HG03066 (cell line): ENCODE results near the gene ATOH1.

Experiments
- ATAC-seq: cut with Tn5 transposase; IDR thresholded peaks from one replicate; pipeline ENCODE4 v1.9.1; 2021; ENCODE audit warnings: low read depth; ENCODE audit not compliant: unreplicated experiment

The ATOH1 gene, protein sequence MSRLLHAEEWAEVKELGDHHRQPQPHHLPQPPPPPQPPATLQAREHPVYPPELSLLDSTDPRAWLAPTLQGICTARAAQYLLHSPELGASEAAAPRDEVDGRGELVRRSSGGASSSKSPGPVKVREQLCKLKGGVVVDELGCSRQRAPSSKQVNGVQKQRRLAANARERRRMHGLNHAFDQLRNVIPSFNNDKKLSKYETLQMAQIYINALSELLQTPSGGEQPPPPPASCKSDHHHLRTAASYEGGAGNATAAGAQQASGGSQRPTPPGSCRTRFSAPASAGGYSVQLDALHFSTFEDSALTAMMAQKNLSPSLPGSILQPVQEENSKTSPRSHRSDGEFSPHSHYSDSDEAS

DNA sequence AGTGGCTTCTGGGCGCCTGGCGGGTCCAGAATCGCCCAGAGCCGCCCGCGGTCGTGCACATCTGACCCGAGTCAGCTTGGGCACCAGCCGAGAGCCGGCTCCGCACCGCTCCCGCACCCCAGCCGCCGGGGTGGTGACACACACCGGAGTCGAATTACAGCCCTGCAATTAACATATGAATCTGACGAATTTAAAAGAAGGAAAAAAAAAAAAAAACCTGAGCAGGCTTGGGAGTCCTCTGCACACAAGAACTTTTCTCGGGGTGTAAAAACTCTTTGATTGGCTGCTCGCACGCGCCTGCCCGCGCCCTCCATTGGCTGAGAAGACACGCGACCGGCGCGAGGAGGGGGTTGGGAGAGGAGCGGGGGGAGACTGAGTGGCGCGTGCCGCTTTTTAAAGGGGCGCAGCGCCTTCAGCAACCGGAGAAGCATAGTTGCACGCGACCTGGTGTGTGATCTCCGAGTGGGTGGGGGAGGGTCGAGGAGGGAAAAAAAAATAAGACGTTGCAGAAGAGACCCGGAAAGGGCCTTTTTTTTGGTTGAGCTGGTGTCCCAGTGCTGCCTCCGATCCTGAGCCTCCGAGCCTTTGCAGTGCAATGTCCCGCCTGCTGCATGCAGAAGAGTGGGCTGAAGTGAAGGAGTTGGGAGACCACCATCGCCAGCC lies at the start of gene ATOH1:
Gene ATOH1 (plus strand): TSS at position 422 of the 663 bp plus-strand sequence. CDS start 174 bp downstream, at position 596.
- no peak for ATAC-seq

DNA sequence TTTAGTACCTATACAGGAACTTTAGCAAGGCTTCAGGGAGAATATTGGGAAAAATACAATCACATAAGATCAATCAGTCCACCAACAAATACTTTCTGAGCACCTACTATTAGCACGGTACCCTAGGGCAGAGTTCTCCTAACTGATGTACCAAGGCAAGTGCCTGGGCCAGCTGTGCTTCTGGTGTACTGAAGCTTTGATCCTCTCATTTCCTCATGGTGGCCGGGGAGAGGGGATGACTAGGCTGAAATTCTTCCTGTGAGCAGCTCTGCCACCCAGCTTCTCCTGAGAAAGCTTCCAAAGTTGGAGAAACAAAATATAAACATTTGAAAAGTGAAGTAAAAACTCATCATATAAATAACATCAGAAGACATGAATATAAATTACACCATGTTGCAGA lies 49.3 kb upstream of the ATOH1 start:
- ATAC-seq, result no peak

DNA sequence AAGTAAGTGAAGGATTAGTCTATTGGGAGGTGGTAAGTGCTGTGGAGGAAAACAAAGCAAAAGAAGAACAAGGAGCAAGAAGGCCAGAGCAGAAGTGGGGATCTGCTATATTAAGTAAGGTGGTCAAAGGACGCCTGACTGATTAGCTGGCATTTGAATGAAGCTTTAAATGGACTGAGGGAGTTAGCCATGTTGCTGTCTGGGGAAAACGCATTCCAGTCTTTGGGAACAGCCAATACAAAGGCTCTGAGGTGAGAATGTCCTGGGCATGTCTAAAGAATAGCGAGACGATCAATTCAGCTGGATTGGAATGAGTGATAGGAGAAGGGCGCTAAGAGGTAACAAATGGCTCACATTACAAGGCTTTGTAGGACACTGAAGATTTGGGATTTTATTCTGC lies 48.5 kb upstream of the ATOH1 start:
- no peak for ATAC-seq

DNA sequence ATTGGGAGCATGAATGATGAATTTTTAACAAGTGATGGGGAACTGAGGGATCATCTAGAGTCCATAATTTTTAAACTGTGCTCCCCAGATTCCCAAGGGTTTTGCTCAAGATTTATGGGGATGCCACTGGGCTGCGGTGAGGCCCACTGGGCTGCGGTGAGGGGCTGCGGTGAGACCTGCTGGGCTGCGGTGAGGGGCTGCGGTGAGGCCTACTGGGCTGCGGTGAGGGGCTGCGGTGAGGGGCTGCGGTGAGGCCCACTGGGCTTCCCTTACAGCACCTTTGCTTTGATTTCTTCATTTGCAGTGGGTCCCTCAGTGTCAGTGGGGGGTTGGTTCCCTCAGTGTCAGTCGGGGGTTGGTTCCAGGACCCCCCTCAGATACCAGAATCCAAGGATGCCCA lies 47.4 kb upstream of the ATOH1 start:
- ATAC-seq, result no peak

DNA sequence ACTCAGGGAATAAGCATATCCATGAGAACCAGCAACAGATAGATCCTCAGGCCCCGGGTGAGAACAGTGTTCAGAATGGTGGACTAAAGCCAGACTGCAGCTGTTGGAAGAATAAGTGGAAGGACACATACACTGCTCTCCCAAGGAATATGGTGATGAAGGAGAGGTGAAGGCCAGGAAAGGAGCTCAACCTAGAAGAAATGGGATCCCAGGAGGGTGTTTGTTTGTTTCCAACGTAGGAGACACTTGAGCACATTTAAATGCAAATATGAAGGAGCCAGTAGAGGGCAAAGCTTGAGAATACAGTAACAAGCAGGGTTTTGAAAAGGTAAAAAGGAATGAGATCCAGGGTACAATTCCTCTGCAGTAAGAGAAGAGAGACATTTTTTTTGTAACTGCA lies 42.4 kb upstream of the ATOH1 start:
- ATAC-seq, result no peak

DNA sequence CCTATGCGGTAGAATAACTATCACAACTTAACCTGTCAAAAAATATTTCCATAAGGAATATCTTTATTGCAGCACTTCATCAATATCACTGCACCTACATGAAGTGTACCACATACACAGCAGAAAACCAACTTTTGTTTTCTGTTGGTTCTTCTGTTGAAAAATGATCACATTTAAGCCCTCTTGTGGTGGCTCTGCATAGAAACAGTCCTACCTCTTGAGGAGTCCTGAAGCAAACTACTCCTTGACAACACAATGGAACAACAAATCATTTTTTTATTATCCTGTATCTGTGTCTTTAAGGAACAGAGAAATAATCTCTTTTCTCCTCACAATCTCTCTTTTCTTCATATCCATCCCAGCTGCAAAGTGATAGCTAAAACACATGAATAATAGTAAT lies 39.8 kb upstream of the ATOH1 start:
- ATAC-seq, result no peak

DNA sequence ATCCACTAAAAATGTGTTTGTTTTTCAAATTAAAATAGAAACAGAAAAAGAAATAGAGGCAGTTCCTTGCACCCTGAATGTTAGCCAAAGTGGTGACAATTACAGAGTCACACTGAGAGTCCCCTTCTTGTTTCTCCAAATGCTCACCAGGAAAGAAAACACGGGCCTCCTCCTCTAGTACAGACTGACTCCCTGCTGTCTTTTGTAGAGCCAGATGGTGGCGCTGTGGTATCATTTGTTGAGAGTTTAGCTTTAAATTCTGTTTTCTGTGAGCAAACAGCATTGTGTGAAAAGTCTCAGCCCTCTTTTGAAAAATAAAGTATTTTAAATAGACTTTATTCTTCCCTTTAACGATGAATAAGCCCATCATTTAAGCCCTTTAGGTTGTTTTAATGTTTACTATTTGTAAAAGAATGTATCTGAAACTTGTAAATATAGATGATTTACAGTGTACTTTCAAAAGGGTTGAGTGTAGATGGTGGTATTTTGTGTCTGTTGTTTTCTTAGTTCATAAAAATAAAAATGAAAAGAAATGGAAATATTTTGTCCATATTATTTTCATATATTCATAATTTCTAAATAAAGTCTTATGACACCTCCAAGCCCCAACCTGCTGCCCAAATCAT lies 36.9 kb upstream of the ATOH1 start:
- peak; percentile 85 for ATAC-seq

DNA sequence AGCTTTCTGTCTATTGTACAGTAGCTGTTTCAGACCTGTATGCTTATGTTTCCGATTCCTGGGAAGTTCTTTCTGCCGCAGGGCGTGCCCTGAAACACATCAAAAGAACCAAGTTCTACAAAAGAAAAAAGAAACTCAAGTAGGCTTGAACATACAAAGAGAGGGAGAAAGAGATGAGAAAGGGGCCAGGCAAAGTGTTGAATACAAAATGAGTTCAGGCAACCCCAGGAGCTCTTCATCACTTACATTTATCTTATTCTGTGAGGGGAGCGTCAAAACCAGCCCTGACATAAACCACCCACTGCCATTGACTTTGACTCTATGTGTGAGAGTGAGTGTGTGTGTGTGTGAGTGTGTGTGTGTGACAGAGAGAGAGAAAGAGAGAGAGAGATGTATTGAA lies 26.5 kb upstream of the ATOH1 start:
- ATAC-seq, result no peak

DNA sequence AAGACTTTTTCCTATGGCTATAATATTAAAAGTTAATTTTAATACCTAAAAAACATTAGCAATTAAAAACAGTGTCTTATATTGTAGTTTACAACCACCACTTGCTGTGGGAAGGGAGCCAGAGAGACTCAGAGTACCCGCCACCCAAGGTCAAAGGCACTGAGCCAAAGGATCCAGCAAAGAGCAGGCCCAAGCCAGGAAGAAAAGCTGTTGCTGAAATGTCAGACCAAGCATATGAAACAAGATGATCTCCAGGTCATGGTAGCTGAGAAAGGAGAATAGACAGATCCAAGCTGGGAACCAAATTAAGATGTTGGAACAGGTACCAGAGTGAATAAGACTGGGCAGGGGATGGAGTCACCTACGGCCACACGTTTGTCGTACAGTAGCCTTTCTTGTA lies 18.8 kb upstream of the ATOH1 start:
- ATAC-seq, result no peak

DNA sequence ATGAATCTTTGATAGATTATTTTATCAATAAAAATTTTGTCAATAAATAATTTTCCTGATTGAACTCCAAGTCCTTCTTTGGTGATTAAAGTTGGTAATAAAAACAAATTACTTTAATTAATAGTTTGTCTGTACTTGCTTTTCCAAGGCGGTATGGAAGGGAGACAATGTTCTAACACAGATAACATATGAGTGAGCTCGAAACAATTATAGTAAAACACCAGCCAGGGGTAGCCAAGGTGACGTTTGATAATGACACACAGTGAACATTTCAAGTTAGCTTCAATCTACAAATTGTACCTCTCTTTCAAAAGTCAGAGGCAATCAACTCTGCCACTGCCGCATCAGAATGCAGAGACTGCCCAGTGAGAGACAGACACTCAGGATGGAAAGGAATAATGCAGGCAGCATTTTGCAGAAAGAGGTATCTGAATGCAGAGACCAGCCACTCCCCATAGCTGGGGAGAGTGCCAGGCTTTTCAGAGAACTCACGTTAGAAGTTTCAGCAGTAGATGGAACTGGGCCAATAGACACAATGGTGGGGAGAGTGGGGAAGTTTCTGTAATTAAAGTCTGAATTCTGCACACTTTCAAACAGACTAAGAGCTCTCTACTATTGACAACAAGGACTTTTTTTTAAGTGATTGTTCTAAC lies 18.1 kb upstream of the ATOH1 start:
- ATAC-seq, result no peak

DNA sequence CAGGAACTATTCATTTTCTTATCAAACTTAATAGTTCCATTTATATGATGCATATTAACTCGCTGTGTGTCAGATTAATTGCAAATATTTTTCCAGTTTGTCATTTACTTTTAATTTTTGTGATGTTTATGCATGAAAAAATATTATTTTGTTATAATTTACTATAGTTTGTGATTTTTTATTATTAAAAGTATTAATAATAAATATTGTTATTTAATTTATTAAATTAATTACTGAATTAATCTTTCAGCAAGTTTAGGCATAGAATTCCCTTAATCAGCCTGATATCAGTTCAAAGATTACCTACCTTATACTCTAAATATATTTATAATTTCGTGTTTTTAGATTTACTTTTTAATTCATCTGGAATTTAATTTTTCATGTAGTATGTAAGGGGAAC lies 15.5 kb upstream of the ATOH1 start:
- ATAC-seq, result no peak

DNA sequence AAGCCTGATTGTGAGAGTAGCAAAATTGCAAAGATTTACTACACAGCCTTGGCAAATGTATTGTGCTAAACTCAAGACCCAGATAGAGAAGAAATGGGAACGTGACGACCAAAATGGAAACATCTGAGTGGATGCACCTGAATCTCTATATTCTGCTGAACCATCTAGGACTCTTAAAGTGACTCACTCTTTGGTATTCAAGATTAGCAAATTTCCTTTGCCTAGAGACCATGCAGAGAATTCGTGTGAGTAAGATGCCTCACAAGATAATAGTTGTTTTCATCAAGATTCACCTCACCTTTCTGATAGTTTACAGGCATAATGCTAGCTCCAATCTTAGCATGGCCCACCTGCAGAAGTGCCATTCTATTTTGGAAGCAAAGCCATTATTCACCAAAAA lies 14.4 kb upstream of the ATOH1 start:
- no peak for ATAC-seq

DNA sequence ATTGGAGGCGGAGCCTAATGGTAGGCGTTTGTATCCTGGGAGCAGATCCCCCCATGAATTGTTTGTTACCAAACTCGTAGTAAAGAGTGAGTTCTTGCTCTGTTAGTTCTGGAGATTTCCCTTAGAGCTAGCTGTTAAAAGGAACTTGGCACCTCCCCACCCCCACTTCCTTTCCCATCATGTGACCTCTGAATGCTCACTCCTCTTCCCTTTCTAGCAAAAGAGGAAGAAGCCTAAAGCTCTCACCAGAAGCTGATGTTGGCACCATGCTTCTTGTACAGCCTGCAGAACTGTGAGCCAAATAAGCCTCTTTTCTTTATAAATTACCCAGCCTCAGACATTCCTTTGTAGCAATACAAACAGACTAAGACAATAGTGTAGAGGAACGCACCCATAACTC lies 13.8 kb upstream of the ATOH1 start:
- no peak for ATAC-seq

DNA sequence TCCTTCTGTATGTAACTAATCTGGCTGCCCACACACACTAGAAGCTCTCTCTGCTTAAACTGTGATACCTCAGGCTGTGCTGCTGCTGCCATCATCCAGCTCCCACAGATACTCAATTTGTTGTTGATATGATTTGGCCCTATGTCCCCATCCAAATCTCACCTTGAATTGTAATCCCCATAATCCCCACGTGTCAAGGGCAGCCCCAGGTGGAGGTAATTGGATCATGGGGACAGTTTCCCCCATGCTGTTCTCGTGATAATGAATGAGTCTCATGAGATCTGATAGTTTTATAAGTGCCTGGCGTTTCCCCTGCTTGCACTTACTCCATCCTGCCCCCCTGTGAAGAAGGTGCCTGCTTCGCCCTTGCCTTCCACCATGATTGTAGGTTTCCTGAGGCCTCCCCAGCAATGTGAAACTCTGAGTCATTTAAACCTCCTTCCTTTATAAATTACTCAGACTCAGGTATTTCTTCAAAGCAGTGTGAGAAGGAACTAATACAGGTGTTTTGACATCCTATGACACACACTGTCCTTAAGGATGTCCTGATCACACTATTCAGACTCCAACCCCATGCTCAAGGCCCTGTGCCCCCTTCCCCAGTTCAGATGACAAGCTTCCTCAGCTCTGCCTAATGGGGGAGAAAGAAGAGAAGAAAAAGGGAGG lies 2.9 kb upstream of the ATOH1 start:
- no peak for ATAC-seq

DNA sequence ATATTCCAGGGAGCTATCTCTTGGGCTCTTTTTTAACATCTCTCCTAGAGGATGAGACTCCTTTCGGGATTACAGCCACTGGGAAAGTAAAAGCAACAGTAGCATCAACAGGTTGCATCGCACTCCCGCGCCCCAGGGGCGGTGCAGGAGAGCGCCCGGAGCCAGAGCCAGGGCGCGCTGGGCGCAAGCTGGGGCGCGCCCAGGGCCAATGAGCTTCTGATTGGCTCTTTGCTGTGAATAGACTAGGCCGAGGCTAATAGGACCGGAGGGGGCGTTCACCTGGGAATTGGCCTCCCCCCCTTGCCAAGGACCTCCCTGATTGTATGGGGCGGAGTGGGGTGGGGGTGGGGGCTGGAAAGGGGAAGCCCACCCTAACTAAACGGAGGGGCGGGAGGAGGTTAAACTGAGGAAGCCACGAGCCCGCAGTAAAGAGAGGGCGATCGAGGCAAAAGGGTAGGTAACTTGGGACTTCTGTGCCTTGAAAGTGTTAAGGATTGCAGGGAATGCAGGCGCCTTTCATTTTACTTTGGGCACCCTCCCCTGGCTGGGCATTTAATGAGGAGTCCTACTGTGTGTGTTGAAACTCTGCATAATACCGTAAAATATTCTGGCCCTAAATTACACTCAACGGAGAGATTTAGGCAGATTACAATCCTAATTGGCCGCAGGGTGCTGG lies 1.1 kb upstream of the ATOH1 start:
- ATAC-seq, result no peak

DNA sequence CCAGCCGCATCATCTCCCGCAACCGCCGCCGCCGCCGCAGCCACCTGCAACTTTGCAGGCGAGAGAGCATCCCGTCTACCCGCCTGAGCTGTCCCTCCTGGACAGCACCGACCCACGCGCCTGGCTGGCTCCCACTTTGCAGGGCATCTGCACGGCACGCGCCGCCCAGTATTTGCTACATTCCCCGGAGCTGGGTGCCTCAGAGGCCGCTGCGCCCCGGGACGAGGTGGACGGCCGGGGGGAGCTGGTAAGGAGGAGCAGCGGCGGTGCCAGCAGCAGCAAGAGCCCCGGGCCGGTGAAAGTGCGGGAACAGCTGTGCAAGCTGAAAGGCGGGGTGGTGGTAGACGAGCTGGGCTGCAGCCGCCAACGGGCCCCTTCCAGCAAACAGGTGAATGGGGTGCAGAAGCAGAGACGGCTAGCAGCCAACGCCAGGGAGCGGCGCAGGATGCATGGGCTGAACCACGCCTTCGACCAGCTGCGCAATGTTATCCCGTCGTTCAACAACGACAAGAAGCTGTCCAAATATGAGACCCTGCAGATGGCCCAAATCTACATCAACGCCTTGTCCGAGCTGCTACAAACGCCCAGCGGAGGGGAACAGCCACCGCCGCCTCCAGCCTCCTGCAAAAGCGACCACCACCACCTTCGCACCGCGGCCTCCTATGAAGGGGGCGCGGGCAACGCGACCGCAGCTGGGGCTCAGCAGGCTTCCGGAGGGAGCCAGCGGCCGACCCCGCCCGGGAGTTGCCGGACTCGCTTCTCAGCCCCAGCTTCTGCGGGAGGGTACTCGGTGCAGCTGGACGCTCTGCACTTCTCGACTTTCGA lies 654 bp downstream of the ATOH1 start:
- no peak for ATAC-seq

DNA sequence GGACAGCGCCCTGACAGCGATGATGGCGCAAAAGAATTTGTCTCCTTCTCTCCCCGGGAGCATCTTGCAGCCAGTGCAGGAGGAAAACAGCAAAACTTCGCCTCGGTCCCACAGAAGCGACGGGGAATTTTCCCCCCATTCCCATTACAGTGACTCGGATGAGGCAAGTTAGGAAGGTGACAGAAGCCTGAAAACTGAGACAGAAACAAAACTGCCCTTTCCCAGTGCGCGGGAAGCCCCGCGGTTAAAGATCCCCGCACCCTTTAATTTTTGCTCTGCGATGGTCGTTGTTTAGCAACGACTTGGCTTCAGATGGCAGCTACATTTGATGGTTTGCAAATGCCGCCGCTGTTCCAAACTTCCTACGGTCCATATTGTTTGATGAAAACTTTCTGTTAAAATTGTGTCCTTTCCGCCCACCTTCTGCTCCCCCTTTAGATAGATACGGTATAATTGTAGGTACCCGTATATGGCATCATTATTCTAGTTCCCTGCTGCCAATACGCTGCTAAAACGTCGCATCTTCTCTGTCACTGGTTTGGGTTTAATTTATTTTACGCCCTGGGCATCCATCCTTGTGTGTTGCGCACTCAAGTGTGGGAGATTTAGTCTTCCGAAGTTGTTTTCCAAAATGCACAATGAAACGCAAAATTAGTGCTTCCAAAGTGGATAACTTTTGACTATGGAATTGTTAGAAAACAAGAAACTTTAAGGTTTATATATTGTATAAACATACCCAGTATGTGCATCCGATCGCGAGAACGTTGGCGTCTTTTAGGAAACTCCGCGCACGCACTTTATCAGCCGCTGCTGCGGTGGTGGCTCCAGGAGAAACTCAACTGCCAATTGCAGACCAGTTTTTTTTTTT lies 1.5 kb downstream of the ATOH1 start:
- ATAC-seq, result no peak

DNA sequence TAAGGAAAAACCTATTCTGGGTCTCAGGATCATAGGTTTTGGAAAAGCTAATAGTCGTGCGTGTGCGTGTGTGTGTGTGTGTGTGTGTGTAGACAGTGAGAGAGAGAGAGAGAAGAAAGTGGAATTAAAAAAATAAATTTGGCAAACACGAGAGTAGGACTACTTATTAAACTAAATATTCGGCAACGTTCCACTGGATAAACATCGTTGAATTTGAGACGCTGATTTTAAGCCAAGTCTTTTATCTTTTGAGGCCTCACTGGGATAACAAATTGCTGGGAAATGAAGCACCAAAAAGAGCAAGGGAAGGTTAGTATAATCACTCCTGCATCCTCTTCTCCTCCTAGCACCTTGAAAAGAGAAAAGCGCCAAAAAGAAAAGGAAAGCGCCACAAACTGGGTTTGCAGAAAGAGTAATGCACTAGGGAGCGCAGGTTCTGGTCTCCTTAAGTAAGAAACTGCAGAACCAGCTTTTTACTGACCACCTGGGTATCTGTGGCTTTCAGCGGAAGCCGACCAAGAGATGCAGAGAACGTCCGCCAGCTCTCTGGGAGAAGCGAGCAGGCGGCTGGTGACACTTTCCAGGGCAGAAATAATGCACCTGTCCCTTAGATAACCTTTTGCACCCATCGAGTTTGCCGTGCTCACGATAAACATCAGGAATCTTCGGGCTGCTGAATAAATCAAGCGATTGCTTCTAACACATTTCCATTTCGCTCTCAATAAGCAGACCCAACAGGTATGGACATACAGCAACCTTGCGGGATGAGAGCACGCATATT lies 3.4 kb downstream of the ATOH1 start:
- ATAC-seq, result no peak
